Measurements from ENCODE around the gene SETBP1. TPM values are rescaled to one million over a fixed set of nuclear protein-coding genes. Genes with fewer than 3 reads are reported as not detected.

Gene SETBP1
- total RNA-seq, 1 donor from 2014 or later = 12.4 TPM

- Histone ChIP-seq H3K9me3 (ENCODE audit: insufficient read depth, low read depth, low read length) (no peaks in the 10 kb centered on the region), H2AFZ (ENCODE audit: low read depth, low read length) (peak overlapping the region; percentile 55), H3K4me1 (ENCODE audit: insufficient read depth, low read length) (peaks cover 26% of the 10 kb centered on the region), H3K79me2 (ENCODE audit: insufficient read depth, low read length) (no peaks in the 10 kb centered on the region), H3K4me2 (ENCODE audit: low read length) (peak overlapping the region; percentile 56), H3K27ac (ENCODE audit: low read depth, low read length) (peak overlapping the region; percentile 70), H3K9ac (ENCODE audit: low read length) (peak overlapping the region; percentile 35), H3K4me3 (ENCODE audit: insufficient read depth, low read depth, low read length) (no peak overlapping the region), H3K36me3 (ENCODE audit: insufficient read depth, low read length) (no peaks in the 10 kb centered on the region), H4K20me1 (ENCODE audit: insufficient read depth, low read length) (no peaks in the 10 kb centered on the region), H3K27me3 (ENCODE audit: insufficient read depth, low read length) (no peaks in the 10 kb centered on the region)
- Mint-ChIP-seq H3K27ac (ENCODE audit: unreplicated experiment) (peak overlapping the region; percentile 92), H3K4me3 (ENCODE audit: unreplicated experiment) (no peak overlapping the region), H3K36me3 (ENCODE audit: low read depth, unreplicated experiment) (no peaks in the 10 kb centered on the region), H3K4me1 (ENCODE audit: low read depth, unreplicated experiment) (peaks cover 35% of the 10 kb centered on the region), H3K27me3 (ENCODE audit: low read depth, unreplicated experiment) (no peaks in the 10 kb centered on the region), H3K9me3 (ENCODE audit: unreplicated experiment) (no peaks in the 10 kb centered on the region)
- peak; percentile 93 for FAIRE-seq
- TF ChIP-seq EZH2 (IDR thresholded peaks at IDR 0.05; ENCODE audit: insufficient read depth, low read length) (no peak), CTCF (IDR thresholded peaks at IDR 0.05; ENCODE audit: insufficient read depth, low read depth, low read length) (peak; percentile 45)
- DNase-seq (ENCODE audit: low read depth) = peak; percentile 82
These were observed 333.4 kb downstream of the SETBP1 start for GRCh38 chr18:45014047-45014501.

- Histone ChIP-seq H3K4me2 (ENCODE audit: low read length) (peak overlapping the region; percentile 71), H3K9ac (ENCODE audit: low read length) (peak overlapping the region; percentile 58), H3K27ac (ENCODE audit: low read depth, low read length) (no peak overlapping the region), H3K36me3 (ENCODE audit: insufficient read depth, low read length) (no peaks in the 10 kb centered on the region), H3K27me3 (ENCODE audit: insufficient read depth, low read length) (no peaks in the 10 kb centered on the region), H3K79me2 (ENCODE audit: insufficient read depth, low read length) (no peaks in the 10 kb centered on the region), H2AFZ (ENCODE audit: low read depth, low read length) (peak overlapping the region; percentile 61), H3K4me3 (ENCODE audit: insufficient read depth, low read depth, low read length) (no peak overlapping the region), H4K20me1 (ENCODE audit: insufficient read depth, low read length) (no peaks in the 10 kb centered on the region), H3K9me3 (ENCODE audit: insufficient read depth, low read depth, low read length) (no peaks in the 10 kb centered on the region), H3K4me1 (ENCODE audit: insufficient read depth, low read length) (peaks cover 26% of the 10 kb centered on the region)
- DNase-seq (ENCODE audit: low read depth) = no peak
- Mint-ChIP-seq H3K4me1 (ENCODE audit: low read depth, unreplicated experiment) (peaks cover 41% of the 10 kb centered on the region), H3K9me3 (ENCODE audit: unreplicated experiment) (no peaks in the 10 kb centered on the region), H3K4me3 (ENCODE audit: unreplicated experiment) (no peak overlapping the region), H3K27me3 (ENCODE audit: low read depth, unreplicated experiment) (no peaks in the 10 kb centered on the region), H3K36me3 (ENCODE audit: low read depth, unreplicated experiment) (no peaks in the 10 kb centered on the region), H3K27ac (ENCODE audit: unreplicated experiment) (no peak overlapping the region)
- FAIRE-seq = no peak
- TF ChIP-seq EZH2 (IDR thresholded peaks at IDR 0.05; ENCODE audit: insufficient read depth, low read length) (no peak), CTCF (IDR thresholded peaks at IDR 0.05; ENCODE audit: insufficient read depth, low read depth, low read length) (no peak)
These were observed 335.1 kb downstream of the SETBP1 start for GRCh38 chr18:45015788-45016128.

GRCh38 chr18:45019469-45019868 is 338.8 kb downstream of the SETBP1 start:
- H3K4me1 Mint-ChIP-seq (ENCODE audit: low read depth, unreplicated experiment) = peaks cover 26% of the 10 kb centered on the region
- DNase-seq (ENCODE audit: low read depth) (no peak), FAIRE-seq (no peak)
- no peaks in the 10 kb centered on the region for H3K36me3 ChIP-seq (ENCODE audit: insufficient read depth, low read length)
- H3K4me3 Mint-ChIP-seq (ENCODE audit: unreplicated experiment) = no peak overlapping the region
- no peak overlapping the region for H3K4me2 ChIP-seq (ENCODE audit: low read length)
- H3K4me1 ChIP-seq (ENCODE audit: insufficient read depth, low read length) = peaks cover 17% of the 10 kb centered on the region
- no peak overlapping the region for H3K4me3 ChIP-seq (ENCODE audit: insufficient read depth, low read depth, low read length)
- H3K9me3 Mint-ChIP-seq (ENCODE audit: unreplicated experiment) = no peaks in the 10 kb centered on the region
- H2AFZ ChIP-seq (ENCODE audit: low read depth, low read length) = no peak overlapping the region
- no peaks in the 10 kb centered on the region for H3K9me3 ChIP-seq (ENCODE audit: insufficient read depth, low read depth, low read length)
- no peaks in the 10 kb centered on the region for H3K79me2 ChIP-seq (ENCODE audit: insufficient read depth, low read length)
- H3K27ac Mint-ChIP-seq (ENCODE audit: unreplicated experiment) = no peak overlapping the region
- no peaks in the 10 kb centered on the region for H4K20me1 ChIP-seq (ENCODE audit: insufficient read depth, low read length)
- no peaks in the 10 kb centered on the region for H3K27me3 ChIP-seq (ENCODE audit: insufficient read depth, low read length)
- no peaks in the 10 kb centered on the region for H3K27me3 Mint-ChIP-seq (ENCODE audit: low read depth, unreplicated experiment)
- H3K9ac ChIP-seq (ENCODE audit: low read length) = no peak overlapping the region
- no peaks in the 10 kb centered on the region for H3K36me3 Mint-ChIP-seq (ENCODE audit: low read depth, unreplicated experiment)
- TF ChIP-seq CTCF (IDR thresholded peaks at IDR 0.05; ENCODE audit: insufficient read depth, low read depth, low read length) (no peak), EZH2 (IDR thresholded peaks at IDR 0.05; ENCODE audit: insufficient read depth, low read length) (no peak)
- no peak overlapping the region for H3K27ac ChIP-seq (ENCODE audit: low read depth, low read length)

Measured in astrocyte (in vitro differentiated cells and primary cell).